HepG2 (cell line): ENCODE measurements around the gene CCT7. TPM values are rescaled to one million over a fixed set of nuclear protein-coding genes. Genes with fewer than 3 reads are reported as not detected.

Experiments
- ATAC-seq: fragments of 200-7000 bp; cut with Tn5 transposase; 3 replicates; pipeline ENCODE4 v1.9.1; 2020; ENCODE audit warnings: mild to moderate bottlenecking, moderate library complexity
- BruUV-seq: library from RNA; stranded (reverse); fragments of 400-500 nt; replicated peaks from 2 replicates; lab custom pipeline; 2021; lab: Mats Ljungman, UMichigan
- CTCF ChIA-PET: fragments of 300-600 bp; formaldehyde crosslinking; extraction: SDS; loops from one replicate; lab custom pipeline; 2021; ENCODE audit warnings: low total read pairs, inconsistent platforms, low intra/inter-chr PET ratio; lab: Yijun Ruan, JAX
- POLR2A ChIA-PET: fragments of 350-600 bp; sonication (Branson Sonifier 250); formaldehyde crosslinking; loops from one replicate; lab custom pipeline; 2020; ENCODE audit warnings: antibody characterized with exemption, inconsistent platforms; lab: Yijun Ruan, JAX
- DNase-seq: peaks from one replicate; pipeline ENCODE4 v3.0.0-alpha.2; 2015; ENCODE audit warnings: low spot score
- FAIRE-seq: peaks from 3 replicates; lab custom pipeline; 2011; peaks lifted over from hg19 to GRCh38; lab: Jason Lieb, UNC
- H2AFZ ChIP-seq: one replicate; pipeline ENCODE4 v1.6.1; 2011; ENCODE audit warnings: low read length, inconsistent platforms
- H3K27ac ChIP-seq: fragments of 300-600 bp; 3 replicates; pipeline ENCODE4 v1.8.0; 2011; ENCODE audit warnings: mixed run types, mild to moderate bottlenecking, mixed read lengths, low read length, inconsistent platforms; ENCODE audit not compliant: insufficient read depth; ENCODE audit errors: extremely low read length
- H3K27me3 ChIP-seq, 2 experiments: fragments of 200-600 bp in 1 of 2; 2 replicates in 1 of 2; 3 replicates in 1 of 2; pipeline versions ENCODE4 v1.6.0 to v1.8.0; 2011; ENCODE audit warnings: low read length in 2 of 2, mild to moderate bottlenecking in 2 of 2, moderate library complexity in 2 of 2, inconsistent platforms in 1 of 2; ENCODE audit not compliant: insufficient read depth in 2 of 2, control insufficient read depth in 1 of 2
- H3K36me3 ChIP-seq, 2 experiments: fragments of 200-600 bp in 1 of 2; replicated peaks in 1 of 2; 2 replicates in 1 of 2; 3 replicates in 1 of 2; pipeline versions ENCODE4 v1.5.1 to v1.8.0; 2011; ENCODE audit warnings: low read length in 2 of 2, inconsistent platforms in 1 of 2; ENCODE audit not compliant: insufficient read depth in 2 of 2, control insufficient read depth in 1 of 2
- H3K4me1 ChIP-seq: 2 replicates; pipeline ENCODE4 v1.5.1; 2012; ENCODE audit warnings: low read length, inconsistent platforms; ENCODE audit not compliant: insufficient read depth
- H3K4me2 ChIP-seq: 2 replicates; pipeline ENCODE4 v1.6.0; 2011; ENCODE audit warnings: low read depth, low read length, inconsistent platforms
- H3K4me3 ChIP-seq, 3 experiments: fragments of 200-600 bp in 1 of 3; sonication (generic), shearing (Covaris generic) in 1 of 3; replicated peaks in 1 of 3; 2 replicates each; pipeline ENCODE4 v1.5.1; 2011 to 2016; ENCODE audit warnings: low read length in 3 of 3, inconsistent platforms in 2 of 3, low read depth in 2 of 3, mild to moderate bottlenecking in 2 of 3, control low read depth in 1 of 3, mixed read lengths in 1 of 3; ENCODE audit not compliant: insufficient read depth in 1 of 3
- H3K79me2 ChIP-seq: one replicate; pipeline ENCODE4 v1.6.1; 2011; ENCODE audit warnings: low read length, inconsistent platforms; ENCODE audit not compliant: insufficient read depth
- H3K9ac ChIP-seq: 2 replicates; pipeline ENCODE4 v1.6.0; 2011; ENCODE audit warnings: mild to moderate bottlenecking, low read depth, low read length, inconsistent platforms; ENCODE audit not compliant: insufficient read depth
- H3K9me3 ChIP-seq: 2 replicates; pipeline ENCODE4 v1.5.1; 2012; ENCODE audit warnings: mild to moderate bottlenecking, low read length
- H4K20me1 ChIP-seq: 2 replicates; pipeline ENCODE4 v1.6.0; 2011; ENCODE audit warnings: inconsistent platforms, mild to moderate bottlenecking, low read length, moderate library complexity; ENCODE audit not compliant: insufficient read depth
- ADNP ChIP-seq: sonication (generic); formaldehyde crosslinking; IDR thresholded peaks from 2 replicates; pipeline ENCODE4 v1.4.0; 2020; ENCODE audit warnings: missing genetic modification reagents
- FOXJ3 ChIP-seq: sonication (generic); formaldehyde crosslinking; IDR thresholded peaks from 2 replicates; pipeline ENCODE4 v1.4.0; 2020; ENCODE audit warnings: missing genetic modification reagents, mild to moderate bottlenecking, borderline replicate concordance
- FOXK1 ChIP-seq: sonication (generic); formaldehyde crosslinking; IDR thresholded peaks from 2 replicates; pipeline ENCODE4 v1.4.0; 2020; ENCODE audit warnings: low read depth, missing genetic modification reagents, borderline replicate concordance
- HDAC1 ChIP-seq: sonication (generic); formaldehyde crosslinking; IDR thresholded peaks from 2 replicates; pipeline ENCODE4 v1.5.1; 2020; ENCODE audit warnings: mild to moderate bottlenecking, missing genetic modification reagents
- HOXD1 ChIP-seq: sonication (generic); formaldehyde crosslinking; IDR thresholded peaks from 2 replicates; pipeline ENCODE4 v1.5.0; 2020; ENCODE audit warnings: missing genetic modification reagents
- MYNN ChIP-seq: sonication (generic); formaldehyde crosslinking; IDR thresholded peaks from 2 replicates; pipeline ENCODE4 v1.4.0; 2020; ENCODE audit warnings: mild to moderate bottlenecking, low read depth, missing genetic modification reagents
- NFIC ChIP-seq: IDR thresholded peaks from 2 replicates; pipeline ENCODE4 v1.6.1; 2012; ENCODE audit warnings: mild to moderate bottlenecking, low read length, inconsistent platforms
- ZFP36L1 ChIP-seq: sonication (generic); formaldehyde crosslinking; IDR thresholded peaks from 2 replicates; pipeline ENCODE4 v1.8.0; 2022; ENCODE audit warnings: mild to moderate bottlenecking, missing genetic modification reagents, moderate library complexity
- ZNF251 ChIP-seq: sonication (generic); formaldehyde crosslinking; IDR thresholded peaks from 2 replicates; pipeline ENCODE4 v1.9.0; 2021; ENCODE audit warnings: mild to moderate bottlenecking, missing genetic modification reagents
- ZNF383 ChIP-seq: sonication (generic); formaldehyde crosslinking; IDR thresholded peaks from 2 replicates; pipeline ENCODE4 v1.4.0; 2020; ENCODE audit warnings: missing genetic modification reagents, mild to moderate bottlenecking, borderline replicate concordance
- ZNF510 ChIP-seq: sonication (generic); formaldehyde crosslinking; IDR thresholded peaks from 2 replicates; pipeline ENCODE4 v1.4.0; 2020; ENCODE audit warnings: low read depth, mild to moderate bottlenecking, missing genetic modification reagents
- ZNF530 ChIP-seq: sonication (generic); formaldehyde crosslinking; IDR thresholded peaks from 2 replicates; pipeline ENCODE4 v1.5.0; 2020; ENCODE audit warnings: low read depth, mild to moderate bottlenecking, missing genetic modification reagents
- WGBS: methylation state at CpG from one replicate; pipeline ENCODE4 v1.1.6; 2017; ENCODE audit warnings: low lambda C conversion rate; 5-methylcytosine and 5-hydroxymethylcytosine counted together
- in situ Hi-C: cut with HindIII; loops from 2 replicates; pipeline ENCODE4 v1.10.0; 2017; ENCODE audit warnings: low pct_unique_long_range_greater_than_20kb; ENCODE audit not compliant: extremely low pct_ligation_motif_present
- intact Hi-C: fragments of 100-400 bp; cut with micrococcal nuclease; formaldehyde crosslinking; loops from one replicate; pipeline ENCODE4 v1.10.0; 2022; ENCODE audit not compliant: unreplicated experiment
- polyA plus RNA-seq, 8 experiments: library from polyadenylated mRNA; depleted of rRNA in 3 of 8; stranded (reverse) in 7 of 8; unstranded in 1 of 8; fragments of >200 nt; fragmentation: Illumina TruSeq in 4 of 8; extraction: Trizol in 4 of 8; gene quantifications; 2 replicates each; pipeline versions ENCODE4 v1.2.1 to v1.2.3, GENCODE V29; 2011 to 2016; ENCODE audit warnings: low read depth in 4 of 8, missing spikeins in 1 of 8, mixed read lengths in 1 of 8; ENCODE audit not compliant: insufficient read depth in 1 of 8
- total RNA-seq, 5 experiments: library from RNA; depleted of rRNA; stranded (reverse); fragments of >200 nt; fragmentation: Illumina TruSeq; extraction: Trizol; gene quantifications; 2 replicates each; pipeline ENCODE4 v1.2.3, GENCODE V29; 2016; ENCODE audit warnings: low read depth in 1 of 5
- TF ChIP-seq, protein P1 (sequence below): fragments of 450-650 bp; IDR thresholded peaks from 2 replicates; pipeline ENCODE4 v1.6.1; 2016

CCT7 gene
- total and polyA plus RNA-seq, 2 of the 13 experiments (the other 11 are each of a cell fraction or from before 2014, with no cell fraction given), result 347 to 517 TPM

DNA sequence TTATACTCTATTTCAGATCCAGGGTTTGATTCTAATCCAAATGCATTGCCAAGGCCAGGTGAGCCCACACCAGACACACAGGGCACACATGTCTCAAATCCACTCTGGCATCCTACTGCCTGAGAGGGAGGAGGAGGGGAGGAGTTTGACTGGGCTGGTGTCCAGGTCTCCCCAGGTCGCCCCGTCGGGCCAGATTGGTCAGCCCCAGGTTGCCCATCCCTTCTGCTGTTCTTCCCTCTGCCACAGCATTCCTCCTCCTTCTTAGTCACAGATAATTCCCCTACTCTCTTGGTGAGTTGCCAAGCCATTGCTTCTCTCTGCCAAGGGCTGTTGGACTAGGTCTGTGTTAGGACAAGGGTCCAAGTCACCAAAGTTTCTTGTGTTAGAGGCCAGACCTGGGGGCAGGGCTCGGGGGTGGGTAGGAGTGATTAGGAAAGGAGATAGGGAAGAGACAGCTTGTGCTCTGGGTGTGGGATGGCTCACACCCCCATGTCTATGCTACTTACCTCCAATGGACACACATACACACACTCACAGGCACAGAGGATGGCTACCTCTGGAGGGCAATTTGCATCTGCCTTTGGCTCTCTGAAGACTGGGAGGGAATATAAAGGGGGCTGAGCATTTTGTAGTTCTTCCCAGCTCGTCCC is 61.8 kb downstream of the CCT7 start:
- in situ Hi-C loops, result no loop called here
- Histone ChIP-seq H3K9me3 (no peaks in the 10 kb centered on the region), H3K36me3 (no peaks in the 10 kb centered on the region), H4K20me1 (peaks cover 1% of the 10 kb centered on the region; the same call in 1 of the 2 replicates), H3K4me3 (no peak overlapping the region), H3K27ac (no peak overlapping the region), H3K9ac (no peak overlapping the region), H3K79me2 (no peaks in the 10 kb centered on the region), H3K4me1 (peaks cover 8% of the 10 kb centered on the region; the same call in 1 of the 2 replicates), H2AFZ (no peak overlapping the region), H3K4me2 (no peak overlapping the region), H3K27me3 (peaks cover 9 to 68% of the 10 kb centered on the region in 2 experiments; a peak in 4 of 5 replicates)
- ChIA-PET POLR2A (no interaction called here), CTCF (no interaction called here)
- intact Hi-C loops, result no loop called here
- no peak for DNase-seq
- ATAC-seq, result no peak
- no TSS peak for BruUV-seq
- 3% methylated on average over 5 of the region's 5 CpGs for WGBS
- TF ChIP-seq ZNF251 (CRISPR knock-in tag) (no peak), FOXK1 (no peak), ZNF530 (CRISPR knock-in tag) (no peak), ZFP36L1 (CRISPR knock-in tag) (no peak), FOXJ3 (CRISPR knock-in tag) (no peak), ZNF510 (CRISPR knock-in tag) (no peak), MYNN (CRISPR knock-in tag) (no peak), ZNF383 (CRISPR knock-in tag) (no peak), HDAC1 (CRISPR knock-in tag) (no peak), NFIC (no peak), ADNP (no peak), HOXD1 (CRISPR knock-in tag) (no peak)
- TF ChIP-seq, protein P1, sequence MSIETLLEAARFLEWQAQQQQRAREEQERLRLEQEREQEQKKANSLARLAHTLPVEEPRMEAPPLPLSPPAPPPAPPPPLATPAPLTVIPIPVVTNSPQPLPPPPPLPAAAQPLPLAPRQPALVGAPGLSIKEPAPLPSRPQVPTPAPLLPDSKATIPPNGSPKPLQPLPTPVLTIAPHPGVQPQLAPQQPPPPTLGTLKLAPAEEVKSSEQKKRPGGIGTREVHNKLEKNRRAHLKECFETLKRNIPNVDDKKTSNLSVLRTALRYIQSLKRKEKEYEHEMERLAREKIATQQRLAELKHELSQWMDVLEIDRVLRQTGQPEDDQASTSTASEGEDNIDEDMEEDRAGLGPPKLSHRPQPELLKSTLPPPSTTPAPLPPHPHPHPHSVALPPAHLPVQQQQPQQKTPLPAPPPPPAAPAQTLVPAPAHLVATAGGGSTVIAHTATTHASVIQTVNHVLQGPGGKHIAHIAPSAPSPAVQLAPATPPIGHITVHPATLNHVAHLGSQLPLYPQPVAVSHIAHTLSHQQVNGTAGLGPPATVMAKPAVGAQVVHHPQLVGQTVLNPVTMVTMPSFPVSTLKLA, result no peak
- FAIRE-seq, result no peak
